H9 (cell line): ENCODE results near the gene LOC128125822.

Source experiments
- DNase-seq: peaks from one replicate; pipeline ENCODE4 v3.0.0-alpha.2; 2017
- H2AFZ ChIP-seq: one replicate; pipeline ENCODE4 v1.6.1; 2013; ENCODE audit warnings: mild to moderate bottlenecking, low read length, control low read depth, moderate library complexity
- H2AK5ac ChIP-seq: 2 replicates; pipeline ENCODE4 v1.6.1; 2013; ENCODE audit warnings: low read length, control low read depth, mixed read lengths; ENCODE audit not compliant: insufficient read length
- H2BK120ac ChIP-seq: one replicate; pipeline ENCODE4 v1.6.1; 2013; ENCODE audit warnings: low read depth, mild to moderate bottlenecking, low read length, control low read depth, inconsistent platforms; ENCODE audit not compliant: poor library complexity, severe bottlenecking
- H2BK12ac ChIP-seq: 2 replicates; pipeline ENCODE4 v1.6.1; 2013; ENCODE audit warnings: low read length, control low read depth, mixed read lengths, low read depth; ENCODE audit not compliant: insufficient read length
- H2BK15ac ChIP-seq: 2 replicates; pipeline ENCODE4 v1.6.1; 2013; ENCODE audit warnings: low read depth, low read length, control low read depth
- H2BK20ac ChIP-seq: one replicate; pipeline ENCODE4 v1.6.1; 2013; ENCODE audit warnings: low read depth, mild to moderate bottlenecking, low read length, control low read depth, inconsistent platforms; ENCODE audit not compliant: poor library complexity, severe bottlenecking
- H2BK5ac ChIP-seq: 2 replicates; pipeline ENCODE4 v1.6.1; 2013; ENCODE audit warnings: low read length, control low read depth, mixed read lengths; ENCODE audit not compliant: insufficient read length
- H3K14ac ChIP-seq: 2 replicates; pipeline ENCODE4 v1.6.1; 2013; ENCODE audit warnings: low read length, control low read depth; ENCODE audit not compliant: insufficient read depth
- H3K18ac ChIP-seq: 2 replicates; pipeline ENCODE4 v1.6.1; 2013; ENCODE audit warnings: low read depth, mild to moderate bottlenecking, mixed read lengths, low read length, control low read depth; ENCODE audit not compliant: insufficient read length
- H3K23ac ChIP-seq: 2 replicates; pipeline ENCODE4 v1.6.1; 2013; ENCODE audit warnings: low read length, control low read depth, mixed read lengths, low read depth; ENCODE audit not compliant: insufficient read length
- H3K23me2 ChIP-seq: 2 replicates; pipeline ENCODE4 v1.6.1; 2013; ENCODE audit warnings: low read depth, mild to moderate bottlenecking, mixed read lengths, low read length, control low read depth; ENCODE audit not compliant: insufficient read length, poor library complexity, severe bottlenecking
- H3K27ac ChIP-seq: 2 replicates; pipeline ENCODE4 v1.5.1; 2013; ENCODE audit warnings: low read length, control low read depth, mixed read lengths, low read depth; ENCODE audit not compliant: insufficient read length
- H3K27me3 ChIP-seq: 2 replicates; pipeline ENCODE4 v1.6.1; 2013; ENCODE audit warnings: low read length, control low read depth, inconsistent platforms; ENCODE audit not compliant: insufficient read depth
- H3K4ac ChIP-seq: 2 replicates; pipeline ENCODE4 v1.6.1; 2013; ENCODE audit warnings: low read depth, mild to moderate bottlenecking, control low read depth, inconsistent platforms, low read length, moderate library complexity
- H3K4me1 ChIP-seq: 2 replicates; pipeline ENCODE4 v1.6.1; 2013; ENCODE audit warnings: low read length, control low read depth, inconsistent platforms; ENCODE audit not compliant: insufficient read depth
- H3K4me2 ChIP-seq: 2 replicates; pipeline ENCODE4 v1.6.1; 2013; ENCODE audit warnings: low read length, control low read depth, mixed read lengths; ENCODE audit not compliant: insufficient read length, insufficient read depth
- H3K56ac ChIP-seq: 2 replicates; pipeline ENCODE4 v1.6.1; 2013; ENCODE audit warnings: low read depth, mild to moderate bottlenecking, mixed read lengths, low read length, control low read depth; ENCODE audit not compliant: insufficient read length
- H3K79me1 ChIP-seq: 2 replicates; pipeline ENCODE4 v1.6.1; 2013; ENCODE audit warnings: low read depth, mild to moderate bottlenecking, moderate library complexity, low read length, control low read depth, inconsistent platforms; ENCODE audit not compliant: insufficient read depth, poor library complexity, severe bottlenecking
- H3K79me2 ChIP-seq: 2 replicates; pipeline ENCODE4 v1.6.1; 2013; ENCODE audit warnings: low read length, control low read depth, inconsistent platforms; ENCODE audit not compliant: insufficient read depth
- H3K9ac ChIP-seq: 2 replicates; pipeline ENCODE4 v1.6.1; 2013; ENCODE audit warnings: low read length, control low read depth, mixed read lengths; ENCODE audit not compliant: insufficient read length; ENCODE audit errors: extremely low read depth
- H3K9me3 ChIP-seq: one replicate; pipeline ENCODE4 v1.6.1; 2013; ENCODE audit warnings: low read depth, low read length, inconsistent platforms; ENCODE audit not compliant: control insufficient read depth
- H3T11ph ChIP-seq: one replicate; pipeline ENCODE4 v1.6.1; 2013; ENCODE audit warnings: mild to moderate bottlenecking, low read length, control low read depth, inconsistent platforms
- H4K20me1 ChIP-seq: one replicate; pipeline ENCODE4 v1.6.1; 2013; ENCODE audit not compliant: control insufficient read depth, insufficient read length, insufficient read depth
- H4K5ac ChIP-seq: 2 replicates; pipeline ENCODE4 v1.6.1; 2013; ENCODE audit warnings: low read depth, mild to moderate bottlenecking, mixed read lengths, low read length, control low read depth; ENCODE audit not compliant: insufficient read length
- H4K8ac ChIP-seq: replicated peaks from 2 replicates; pipeline ENCODE4 v1.6.1; 2013; ENCODE audit warnings: low read length, control low read depth, mixed read lengths, low read depth; ENCODE audit not compliant: insufficient read length
- H4K91ac ChIP-seq: 2 replicates; pipeline ENCODE4 v1.6.1; 2013; ENCODE audit warnings: low read depth, mild to moderate bottlenecking, moderate library complexity, mixed read lengths, low read length, control low read depth; ENCODE audit not compliant: insufficient read length
- H3K27ac Mint-ChIP-seq, 3 experiments: 2 replicates in 2 of 3; 3 replicates in 1 of 3; pipeline ENCODE4 v1.8.0; 2020 to 2021; ENCODE audit warnings: mixed read lengths in 3 of 3, mild to moderate bottlenecking in 1 of 3, moderate library complexity in 1 of 3
- H3K27me3 Mint-ChIP-seq: 2 replicates; pipeline ENCODE4 v1.8.0; 2021; ENCODE audit warnings: low read depth, mild to moderate bottlenecking, moderate library complexity, mixed read lengths
- H3K36me3 Mint-ChIP-seq, 3 experiments: 2 replicates in 2 of 3; 3 replicates in 1 of 3; pipeline ENCODE4 v1.8.0; 2020 to 2021; ENCODE audit warnings: low read depth in 3 of 3, mixed read lengths in 3 of 3; ENCODE audit not compliant: insufficient read depth in 1 of 3
- H3K4me1 Mint-ChIP-seq, 2 experiments: 2 replicates each; pipeline ENCODE4 v1.8.0; 2020; ENCODE audit warnings: mixed read lengths in 2 of 2
- H3K4me3 Mint-ChIP-seq, 2 experiments: 2 replicates in 1 of 2; 3 replicates in 1 of 2; pipeline ENCODE4 v1.8.0; 2020 to 2021; ENCODE audit warnings: mild to moderate bottlenecking in 2 of 2, mixed read lengths in 2 of 2, moderate library complexity in 1 of 2
- H3K9me3 Mint-ChIP-seq, 2 experiments: 2 replicates in 1 of 2; 3 replicates in 1 of 2; pipeline ENCODE4 v1.8.0; 2020; ENCODE audit warnings: mild to moderate bottlenecking in 2 of 2, mixed read lengths in 2 of 2, moderate library complexity in 1 of 2
- TF ChIP-seq, protein P1 (sequence below): fragments of 200-600 bp; sonication (generic); conservative IDR thresholded peaks from 3 replicates; pipeline ENCODE4 v1.8.0; 2021; ENCODE audit warnings: antibody characterized with exemption, mild to moderate bottlenecking

Gene LOC128125822

DNA sequence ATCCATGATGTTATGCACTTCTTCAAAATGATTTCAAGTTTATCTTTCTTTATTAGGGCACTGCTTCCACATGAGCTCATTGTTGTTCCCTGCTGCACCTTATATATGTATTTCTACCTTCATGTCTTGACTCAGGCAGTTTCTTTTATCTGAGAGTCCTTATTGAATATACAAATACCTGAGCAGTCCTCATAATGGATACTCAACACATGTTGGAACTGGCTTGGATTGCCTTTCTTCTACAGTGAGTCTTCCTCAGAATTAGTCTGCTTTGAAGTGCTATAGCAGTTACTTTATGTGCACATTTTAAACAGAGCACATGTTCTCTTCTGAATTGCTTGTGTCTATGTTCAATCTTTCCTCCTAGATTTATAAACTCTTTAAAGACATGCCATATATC lies 45.3 kb upstream of the LOC128125822 start:
- Histone ChIP-seq H3K4me2 (no peak overlapping the region), H2AK5ac (no peak overlapping the region), H3K23ac (no peak overlapping the region), H2BK120ac (no peak overlapping the region), H3T11ph (no peak overlapping the region), H3K9ac (no peak overlapping the region), H2BK20ac (no peak overlapping the region), H3K27me3 (no peaks in the 10 kb centered on the region), H2BK12ac (no peak overlapping the region), H3K14ac (no peak overlapping the region), H3K4me1 (no peaks in the 10 kb centered on the region), H3K9me3 (no peaks in the 10 kb centered on the region), H3K56ac (no peak overlapping the region), H3K23me2 (no peaks in the 10 kb centered on the region), H3K79me1 (no peaks in the 10 kb centered on the region), H4K20me1 (no peaks in the 10 kb centered on the region), H3K79me2 (no peaks in the 10 kb centered on the region), H3K18ac (no peak overlapping the region), H4K91ac (no peak overlapping the region), H3K4ac (no peak overlapping the region), H2BK5ac (no peak overlapping the region), H2BK15ac (no peak overlapping the region), H3K27ac (no peak overlapping the region), H4K8ac (no peak overlapping the region), H4K5ac (no peak overlapping the region), H2AFZ (no peak overlapping the region)
- H3K27ac Mint-ChIP-seq: no peak overlapping the region
- no peaks in the 10 kb centered on the region for H3K36me3 Mint-ChIP-seq
- TF ChIP-seq, protein P1, sequence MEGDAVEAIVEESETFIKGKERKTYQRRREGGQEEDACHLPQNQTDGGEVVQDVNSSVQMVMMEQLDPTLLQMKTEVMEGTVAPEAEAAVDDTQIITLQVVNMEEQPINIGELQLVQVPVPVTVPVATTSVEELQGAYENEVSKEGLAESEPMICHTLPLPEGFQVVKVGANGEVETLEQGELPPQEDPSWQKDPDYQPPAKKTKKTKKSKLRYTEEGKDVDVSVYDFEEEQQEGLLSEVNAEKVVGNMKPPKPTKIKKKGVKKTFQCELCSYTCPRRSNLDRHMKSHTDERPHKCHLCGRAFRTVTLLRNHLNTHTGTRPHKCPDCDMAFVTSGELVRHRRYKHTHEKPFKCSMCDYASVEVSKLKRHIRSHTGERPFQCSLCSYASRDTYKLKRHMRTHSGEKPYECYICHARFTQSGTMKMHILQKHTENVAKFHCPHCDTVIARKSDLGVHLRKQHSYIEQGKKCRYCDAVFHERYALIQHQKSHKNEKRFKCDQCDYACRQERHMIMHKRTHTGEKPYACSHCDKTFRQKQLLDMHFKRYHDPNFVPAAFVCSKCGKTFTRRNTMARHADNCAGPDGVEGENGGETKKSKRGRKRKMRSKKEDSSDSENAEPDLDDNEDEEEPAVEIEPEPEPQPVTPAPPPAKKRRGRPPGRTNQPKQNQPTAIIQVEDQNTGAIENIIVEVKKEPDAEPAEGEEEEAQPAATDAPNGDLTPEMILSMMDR: no peak
- no peak for DNase-seq
- no peaks in the 10 kb centered on the region for H3K9me3 Mint-ChIP-seq
- no peak overlapping the region for H3K4me3 Mint-ChIP-seq
- no peaks in the 10 kb centered on the region; the same call in 1 of the 2 replicates for H3K27me3 Mint-ChIP-seq
- no peaks in the 10 kb centered on the region for H3K4me1 Mint-ChIP-seq
